Type B pancreatic cell (in vitro differentiated cells): ENCODE results near the gene MYBPC2. TPM values are rescaled to one million over a fixed set of nuclear protein-coding genes. Genes with fewer than 3 reads are reported as not detected.

Experiments
- DNase-seq: peaks from one replicate; pipeline ENCODE4 v3.0.0; 2021; ENCODE audit warnings: mixed read lengths; ENCODE audit not compliant: unreplicated experiment; ENCODE audit errors: extremely low spot score
- H3K27ac Mint-ChIP-seq: 2 replicates; pipeline ENCODE4 v1.8.0; 2021; ENCODE audit warnings: mild to moderate bottlenecking, mixed read lengths
- H3K27me3 Mint-ChIP-seq: 2 replicates; pipeline ENCODE4 v1.8.0; 2021; ENCODE audit warnings: mixed read lengths
- H3K36me3 Mint-ChIP-seq: 2 replicates; pipeline ENCODE4 v1.8.0; 2021; ENCODE audit warnings: mixed read lengths
- H3K4me1 Mint-ChIP-seq: one replicate; pipeline ENCODE4 v1.8.0; 2021; ENCODE audit warnings: mixed read lengths; ENCODE audit not compliant: unreplicated experiment
- H3K4me3 Mint-ChIP-seq: 2 replicates; pipeline ENCODE4 v1.8.0; 2021; ENCODE audit warnings: mild to moderate bottlenecking, mixed read lengths
- H3K9me3 Mint-ChIP-seq: 2 replicates; pipeline ENCODE4 v1.8.0; 2021; ENCODE audit warnings: mixed read lengths
- CTCF ChIP-seq: fragments of 200-600 bp; sonication (generic); conservative IDR thresholded peaks from 2 replicates; pipeline ENCODE4 v1.5.0; 2021; ENCODE audit warnings: antibody characterized with exemption, mild to moderate bottlenecking
- total RNA-seq: library from RNA; stranded (reverse); gene quantifications from 2 replicates; pipeline ENCODE4 v1.2.1, GENCODE V29; 2021; ENCODE audit warnings: low replicate concordance

Gene MYBPC2
- total RNA-seq, 1 donor from 2014 or later, result 0.12 TPM

- H3K27me3 Mint-ChIP-seq, result no peaks in the 10 kb centered on the region
These were observed 26.4 kb upstream of the MYBPC2 start for GRCh38 chr19:50406156-50406820.

DNA sequence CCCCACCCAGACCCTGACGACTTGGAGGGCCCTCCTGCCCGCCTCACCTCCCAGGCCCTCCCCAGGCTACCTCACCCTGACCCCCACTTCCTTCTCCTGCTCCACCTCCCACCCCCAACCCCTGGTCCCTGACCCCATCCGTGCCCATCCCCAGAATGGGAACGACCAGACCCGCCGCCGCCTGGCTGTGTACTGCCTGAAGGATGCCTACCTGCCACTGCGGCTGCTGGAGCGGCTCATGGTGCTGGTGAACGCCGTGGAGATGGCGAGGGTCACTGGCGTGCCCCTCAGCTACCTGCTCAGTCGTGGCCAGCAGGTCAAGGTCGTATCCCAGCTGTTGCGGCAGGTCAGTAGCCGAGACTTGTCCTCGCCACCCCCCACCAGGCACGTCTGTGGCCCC is 25.9 kb upstream of the MYBPC2 start:
- H3K27me3 Mint-ChIP-seq, result no peaks in the 10 kb centered on the region
- H3K36me3 Mint-ChIP-seq, result peaks cover 8% of the 10 kb centered on the region
- DNase-seq, result no peak
- H3K9me3 Mint-ChIP-seq, result no peaks in the 10 kb centered on the region
- H3K4me1 Mint-ChIP-seq, result no peaks in the 10 kb centered on the region
- no peak overlapping the region for H3K27ac Mint-ChIP-seq
- no peak for TF ChIP-seq CTCF
- no peak overlapping the region for H3K4me3 Mint-ChIP-seq

More at GRCh38 chr19:50406156-50406820, 26.4 kb upstream of the MYBPC2 start:
- no peak overlapping the region for H3K27ac Mint-ChIP-seq
- H3K4me3 Mint-ChIP-seq, result no peak overlapping the region
- DNase-seq, result no peak
- H3K9me3 Mint-ChIP-seq, result no peaks in the 10 kb centered on the region
- H3K36me3 Mint-ChIP-seq, result peaks cover 8% of the 10 kb centered on the region
- TF ChIP-seq CTCF, result no peak
- no peaks in the 10 kb centered on the region for H3K4me1 Mint-ChIP-seq

DNA sequence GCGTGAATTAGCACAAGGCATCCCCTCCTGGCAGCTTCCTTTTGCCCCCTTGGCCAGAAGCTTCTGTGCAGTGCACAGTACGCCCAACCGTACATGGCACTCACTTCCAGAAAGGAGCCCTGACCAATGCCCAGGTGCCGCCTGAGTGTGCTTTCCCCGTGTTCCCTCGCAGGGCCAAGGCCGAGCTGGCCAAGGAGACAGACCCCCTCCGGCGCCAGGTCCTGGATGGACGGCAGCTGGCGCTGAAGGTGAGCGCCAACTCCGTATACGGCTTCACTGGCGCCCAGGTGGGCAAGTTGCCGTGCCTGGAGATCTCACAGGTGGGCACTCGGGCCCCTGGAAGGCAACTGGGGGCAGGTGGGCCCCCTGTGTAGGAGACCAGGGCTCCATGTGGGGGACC is 23.3 kb upstream of the MYBPC2 start:
- TF ChIP-seq CTCF, result no peak

GRCh38 chr19:50410109-50410508 is 22.6 kb upstream of the MYBPC2 start:
- DNase-seq, result no peak
- H3K27ac Mint-ChIP-seq, result no peak overlapping the region
- no peaks in the 10 kb centered on the region for H3K4me1 Mint-ChIP-seq
- no peak for TF ChIP-seq CTCF
- no peak overlapping the region for H3K4me3 Mint-ChIP-seq
- no peaks in the 10 kb centered on the region for H3K27me3 Mint-ChIP-seq
- H3K36me3 Mint-ChIP-seq, result peaks cover 4% of the 10 kb centered on the region
- no peaks in the 10 kb centered on the region for H3K9me3 Mint-ChIP-seq

More for the DNA sequence above, 23.3 kb upstream of the MYBPC2 start:
- Mint-ChIP-seq H3K27ac (no peak overlapping the region), H3K4me1 (no peaks in the 10 kb centered on the region), H3K36me3 (peaks cover 4% of the 10 kb centered on the region), H3K9me3 (no peaks in the 10 kb centered on the region), H3K4me3 (no peak overlapping the region), H3K27me3 (no peaks in the 10 kb centered on the region)
- no peak for DNase-seq

DNA sequence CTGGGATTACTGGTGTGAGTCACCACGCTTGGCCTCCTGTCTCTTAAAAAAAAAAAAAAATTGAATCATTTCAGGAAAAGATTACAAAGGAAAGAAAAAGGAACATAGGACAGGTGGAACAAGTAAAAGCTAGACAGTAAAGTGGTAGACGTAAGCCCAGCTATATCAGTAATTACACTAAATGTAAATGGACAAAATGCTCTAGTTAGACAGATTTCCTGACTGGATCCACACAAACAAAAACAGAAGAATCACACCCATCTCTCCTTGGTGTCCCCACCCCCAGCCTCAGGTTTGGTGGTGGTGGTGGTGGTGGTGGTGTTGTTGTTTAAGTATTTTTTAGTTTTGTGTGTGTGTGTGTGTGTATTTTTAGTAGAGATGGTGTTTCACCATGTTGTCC is 20.3 kb upstream of the MYBPC2 start:
- no peak for DNase-seq
- H3K27ac Mint-ChIP-seq, result no peak overlapping the region
- no peaks in the 10 kb centered on the region for H3K27me3 Mint-ChIP-seq
- TF ChIP-seq CTCF, result no peak
- no peak overlapping the region for H3K4me3 Mint-ChIP-seq
- H3K36me3 Mint-ChIP-seq, result no peaks in the 10 kb centered on the region
- H3K9me3 Mint-ChIP-seq, result no peaks in the 10 kb centered on the region
- no peaks in the 10 kb centered on the region for H3K4me1 Mint-ChIP-seq
